ENCODE measurements around the gene GPRIN2.
"Not testable (repeated sequence)": the region's sequence is repeated elsewhere in the genome, so short reads cannot be mapped to it uniquely, and the experiment has no call there.

The GPRIN2 gene

DNA sequence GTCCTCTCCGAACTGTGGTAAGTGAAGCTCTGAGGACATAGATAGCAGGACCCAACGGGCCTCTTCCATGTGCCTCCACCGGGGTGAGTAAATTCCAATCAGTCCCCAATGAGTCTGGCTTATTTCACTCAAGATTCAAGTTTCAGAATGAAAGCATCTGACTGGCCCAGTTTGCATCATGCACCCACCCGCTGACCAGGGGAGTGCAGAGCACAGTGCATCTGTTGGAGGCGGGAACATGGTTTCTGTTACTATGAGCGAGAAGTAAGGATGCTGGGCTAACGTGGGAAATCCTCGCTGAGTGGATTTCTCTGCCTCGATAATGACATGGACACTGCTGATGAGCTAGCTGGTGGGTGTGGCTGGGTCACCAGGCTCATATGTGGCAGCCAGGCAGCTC is 10.7 kb upstream of the GPRIN2 start:
- not testable (repeated sequence) for DNase-seq (ENCODE audit: low read depth in 3 of 3)

DNA sequence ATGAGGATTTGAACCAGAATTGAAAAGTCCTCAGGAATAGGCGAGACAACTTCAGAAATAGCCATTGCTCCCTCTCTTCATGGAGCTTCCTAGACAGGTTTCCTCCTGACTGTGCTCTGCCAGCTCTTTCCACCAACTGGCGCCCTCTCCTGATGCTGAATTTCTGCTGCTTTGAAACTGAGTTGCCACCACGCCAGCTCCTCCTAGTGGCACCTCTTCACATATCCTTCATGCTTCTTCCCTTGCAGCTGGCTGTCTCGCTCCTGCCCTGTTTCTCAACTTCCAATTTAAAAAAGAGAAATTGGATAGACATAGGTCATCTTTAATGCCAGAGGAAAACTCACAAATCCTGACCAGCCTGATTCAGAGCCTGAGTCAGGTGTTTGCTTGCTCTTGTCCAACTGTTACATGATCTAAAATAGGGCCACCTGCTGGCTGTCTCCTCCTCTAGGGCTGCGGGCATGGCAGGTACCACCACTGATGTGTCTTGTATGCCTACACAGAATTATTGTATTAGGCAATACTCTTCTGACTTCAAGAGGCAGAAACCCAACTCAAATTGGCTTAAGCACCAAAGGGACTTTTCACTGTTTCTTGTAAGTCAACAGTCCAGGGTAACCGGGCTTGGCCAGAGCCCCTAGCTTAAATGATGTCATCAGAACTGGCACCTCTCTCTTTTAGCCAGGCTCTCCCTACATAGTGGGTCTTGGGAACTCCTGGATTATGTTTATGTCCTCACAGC is 9.3 kb upstream of the GPRIN2 start:
- DNase-seq (ENCODE audit: low read depth in 3 of 3), result not testable (repeated sequence)

DNA sequence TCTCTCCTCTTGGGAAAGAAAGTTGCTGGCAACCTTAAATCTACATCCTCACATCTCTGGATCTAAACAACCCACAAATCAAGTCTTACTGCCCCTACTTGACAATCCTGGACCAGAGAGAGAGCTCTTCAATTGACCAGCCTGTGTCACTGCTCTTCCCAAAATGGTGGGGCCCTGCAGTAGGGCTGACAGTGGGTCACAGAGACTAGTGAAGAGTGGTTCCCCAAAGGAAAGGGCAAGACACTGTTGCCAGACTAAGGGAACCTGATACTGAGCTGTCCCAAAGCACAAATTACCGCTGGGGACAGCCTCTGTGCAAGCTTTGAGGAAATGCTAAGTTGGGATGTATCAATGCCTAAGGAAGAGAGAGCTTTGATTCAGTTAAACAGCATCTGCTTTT is 4.5 kb upstream of the GPRIN2 start:
- no peak for DNase-seq (ENCODE audit: low read depth in 3 of 3)

DNA sequence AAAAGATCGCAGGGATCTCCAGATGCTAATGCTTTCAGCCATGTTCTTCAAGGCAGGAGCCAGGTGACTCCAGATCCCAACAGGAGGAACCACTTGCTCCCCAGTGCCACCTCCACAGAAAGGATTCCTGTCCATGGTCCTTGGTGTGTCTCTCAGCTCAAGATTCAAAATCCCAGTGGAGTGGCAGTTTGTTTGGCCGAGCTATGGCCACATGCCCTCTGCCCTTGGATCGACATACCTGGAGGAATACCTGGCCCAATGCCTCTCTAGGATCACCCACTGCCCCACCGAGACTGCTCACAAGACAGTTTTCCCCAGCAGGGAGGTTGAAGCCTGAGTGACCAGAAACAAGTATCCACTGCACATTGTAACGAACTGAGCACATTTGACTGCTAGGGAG is 3.9 kb upstream of the GPRIN2 start:
- no peak for DNase-seq (ENCODE audit: low read depth in 3 of 3)

DNA sequence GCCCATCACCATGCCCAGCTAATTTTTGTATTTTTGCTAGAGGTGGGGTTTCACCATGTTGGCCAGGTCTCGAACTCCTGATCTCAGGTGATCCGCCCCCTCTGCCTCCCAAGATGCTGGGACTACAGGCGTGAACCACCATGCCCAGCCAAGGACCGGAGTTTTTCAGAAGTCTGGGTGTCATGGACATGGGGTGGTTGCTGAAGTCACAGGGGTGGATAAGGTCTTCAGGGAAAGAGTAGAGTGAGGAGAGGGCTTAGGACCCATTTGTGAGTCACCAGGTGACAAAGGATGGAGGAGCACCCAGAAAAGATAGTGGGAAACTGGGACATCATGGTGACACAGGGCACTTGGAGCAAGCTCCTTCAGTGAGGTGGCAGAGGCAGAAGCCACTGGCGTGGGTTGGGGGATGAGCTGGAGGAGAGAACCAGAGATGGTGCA is 2.8 kb upstream of the GPRIN2 start:
- DNase-seq (ENCODE audit: low read depth in 3 of 3), result no peak

DNA sequence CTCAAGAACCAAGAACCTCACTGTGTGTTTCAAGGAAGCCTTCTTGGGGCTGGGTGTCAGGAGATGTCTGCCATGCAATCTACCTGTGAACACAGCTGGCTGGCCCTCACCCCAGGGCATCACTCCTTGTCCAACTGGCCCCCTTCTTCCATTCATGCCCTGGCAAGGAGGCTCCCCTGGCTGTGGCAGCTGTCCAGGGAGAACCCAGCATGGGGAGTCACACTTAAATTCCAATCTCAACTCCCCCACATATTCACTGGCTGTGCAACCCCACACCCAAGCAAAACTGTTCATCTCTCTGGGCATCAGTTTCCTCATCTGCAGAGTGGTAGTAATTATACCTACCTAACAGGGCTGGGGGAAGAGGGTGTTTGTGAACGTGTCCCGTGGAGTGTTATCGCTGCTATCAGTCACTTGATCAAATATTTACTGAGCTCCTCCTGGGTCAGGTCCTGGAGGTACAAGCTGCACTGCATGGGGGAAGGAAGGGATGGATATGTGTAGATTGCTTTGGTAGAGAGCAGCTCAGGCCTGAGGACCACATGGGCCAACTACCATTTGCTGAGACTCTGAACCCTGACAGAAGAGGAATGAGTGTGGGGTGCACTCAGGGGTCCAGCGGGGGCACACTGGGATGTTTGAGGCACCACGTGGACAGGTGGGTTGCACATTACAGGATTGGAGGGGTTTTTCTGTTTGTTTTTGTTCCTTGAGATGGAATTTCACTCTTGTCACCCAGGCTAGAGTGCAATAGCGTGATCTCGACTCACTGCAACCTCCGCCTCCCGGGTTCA is 2.1 kb upstream of the GPRIN2 start:
- no peak for DNase-seq (ENCODE audit: low read depth in 3 of 3)

DNA sequence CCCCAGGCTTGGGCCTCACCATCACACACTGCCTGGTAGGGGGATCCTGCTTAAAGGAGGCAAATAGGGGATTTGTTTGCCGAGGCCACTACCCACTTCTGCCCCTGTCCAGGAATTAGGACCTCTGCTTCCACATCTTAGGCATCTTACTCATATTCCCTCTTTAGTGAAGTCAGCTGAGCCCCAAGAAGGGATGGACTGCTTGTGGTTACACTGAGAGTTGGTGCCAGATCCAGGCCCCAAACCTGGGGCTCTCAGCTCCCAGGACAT is 1.6 kb upstream of the GPRIN2 start:
- no peak for DNase-seq (ENCODE audit: low read depth in 3 of 3)

DNA sequence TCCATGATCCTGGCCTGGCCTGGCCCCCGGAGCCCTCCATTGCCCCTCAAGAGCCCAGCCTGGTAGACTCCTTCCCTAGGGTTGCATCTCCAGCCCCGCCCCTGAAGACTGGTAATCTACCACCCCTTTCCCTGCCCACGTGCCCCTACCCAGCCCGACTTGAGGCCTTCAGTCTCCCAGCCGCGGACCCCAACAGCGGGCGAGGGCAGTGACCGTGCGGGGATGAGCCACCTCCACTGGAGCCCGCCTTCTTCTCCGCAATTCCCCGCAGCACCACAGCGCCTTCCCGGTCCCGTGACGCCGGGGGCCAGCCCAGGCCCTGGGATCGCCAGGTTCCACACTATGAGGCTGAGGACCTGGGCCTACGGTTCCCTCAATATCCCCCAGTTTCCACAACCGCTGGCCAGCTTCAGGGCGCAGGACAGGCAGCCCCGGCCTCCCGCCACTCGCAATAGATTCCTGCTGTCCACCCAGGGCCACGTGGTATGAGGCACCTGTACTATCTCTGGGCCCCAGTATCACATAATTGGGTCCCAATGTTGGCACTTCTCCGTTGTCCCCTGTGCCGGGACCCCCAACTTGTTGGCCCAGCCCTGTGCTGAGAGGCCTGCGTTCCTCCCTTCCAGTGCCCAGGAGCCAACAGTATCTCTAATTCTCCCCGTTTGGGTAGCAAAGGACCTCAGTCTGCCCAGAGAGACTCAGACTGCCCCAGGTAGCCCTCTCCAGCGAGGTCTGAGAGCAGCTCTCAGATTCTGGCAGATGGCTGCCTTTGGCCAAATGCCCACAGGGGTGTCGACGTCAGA is 1.1 kb upstream of the GPRIN2 start:
- no peak for DNase-seq (ENCODE audit: low read depth in 3 of 3)

DNA sequence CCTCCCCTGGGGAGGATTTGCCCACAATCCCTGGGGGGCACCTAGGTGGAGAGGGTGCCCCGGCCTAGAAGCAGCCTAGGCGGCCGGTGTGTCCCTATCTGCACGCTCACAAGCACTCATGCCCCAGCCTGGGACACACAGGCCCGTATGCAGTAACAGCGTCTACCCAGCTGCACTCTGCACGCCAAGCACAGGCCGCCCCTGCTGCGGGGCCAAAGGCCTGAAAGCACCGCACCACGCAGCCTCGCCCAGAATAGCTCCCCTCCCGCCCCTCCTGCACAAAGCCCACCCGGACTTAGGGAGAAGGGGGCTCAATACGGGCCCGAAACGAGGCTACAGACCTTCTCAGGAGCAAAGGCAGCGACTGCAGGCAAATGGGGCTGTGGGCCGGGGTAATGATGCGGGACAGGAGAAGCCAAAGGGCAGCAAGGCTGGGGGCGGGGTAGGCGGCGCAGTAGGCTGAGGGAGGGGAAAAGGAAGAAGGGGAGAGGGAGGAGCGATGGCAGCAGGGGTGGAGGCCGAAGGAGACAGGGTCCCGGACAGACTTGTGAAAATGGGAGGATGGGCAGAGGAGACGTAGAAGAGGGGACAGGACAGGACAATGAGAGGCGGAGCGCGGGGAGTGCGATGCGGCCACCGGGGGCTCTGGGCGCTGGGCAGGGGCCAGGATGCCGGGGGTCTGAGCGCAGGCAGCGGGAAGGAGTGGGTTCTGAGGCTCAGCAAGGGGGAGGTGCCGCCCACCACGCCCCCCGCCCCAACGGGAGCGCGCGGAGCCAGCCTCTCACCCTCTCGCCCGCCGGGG is 544 bp downstream of the GPRIN2 start:
- no peak for DNase-seq (ENCODE audit: low read depth in 3 of 3)

DNA sequence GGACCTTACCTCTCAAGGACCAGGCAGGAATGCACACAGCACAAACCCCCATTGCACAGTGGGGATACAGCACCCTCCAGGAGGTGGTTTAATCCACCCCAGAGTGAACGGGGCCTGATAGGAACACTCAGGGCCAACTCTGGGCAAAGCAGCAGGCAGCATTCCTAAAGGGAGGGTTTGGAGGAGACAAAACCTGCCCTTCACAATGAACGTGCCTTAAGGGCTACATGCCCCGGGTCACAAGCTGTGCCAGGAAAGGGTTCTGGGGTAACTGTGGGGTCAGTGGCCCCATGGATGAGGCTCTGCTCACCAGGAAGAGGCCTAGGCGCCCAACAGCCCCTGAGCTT is 1.1 kb downstream of the GPRIN2 start:
- no peak for DNase-seq (ENCODE audit: low read depth in 3 of 3)

DNA sequence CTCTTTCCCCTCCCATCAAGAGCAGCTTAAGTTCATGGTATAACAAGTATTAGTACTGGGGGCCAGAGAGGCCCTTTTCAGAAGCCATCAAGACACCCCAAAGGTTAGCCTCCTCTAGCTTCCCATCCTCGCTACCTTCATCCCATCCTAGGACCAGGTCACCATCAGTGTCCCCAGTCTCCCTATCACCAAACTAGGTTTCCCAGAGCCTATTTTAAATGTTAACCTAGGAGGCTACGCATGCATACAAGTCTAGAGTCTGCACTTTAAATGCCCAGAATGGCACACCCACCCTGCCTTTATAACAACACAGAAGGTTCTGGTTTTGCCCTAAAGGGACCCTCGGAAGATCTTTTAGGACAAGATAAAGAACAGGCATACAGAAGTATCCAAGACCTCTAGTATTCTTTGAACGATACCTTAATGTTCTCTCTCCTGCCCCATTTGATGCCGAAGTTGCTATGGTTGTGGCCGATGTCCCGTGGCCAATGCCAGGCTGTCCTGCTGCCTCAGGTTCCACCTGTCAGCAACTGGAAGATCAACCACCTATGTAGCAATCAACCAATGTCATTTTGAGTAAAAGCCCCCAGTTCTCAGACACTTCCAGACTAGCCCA is 2.2 kb downstream of the GPRIN2 start:
- DNase-seq (ENCODE audit: low read depth in 3 of 3), result no peak

DNA sequence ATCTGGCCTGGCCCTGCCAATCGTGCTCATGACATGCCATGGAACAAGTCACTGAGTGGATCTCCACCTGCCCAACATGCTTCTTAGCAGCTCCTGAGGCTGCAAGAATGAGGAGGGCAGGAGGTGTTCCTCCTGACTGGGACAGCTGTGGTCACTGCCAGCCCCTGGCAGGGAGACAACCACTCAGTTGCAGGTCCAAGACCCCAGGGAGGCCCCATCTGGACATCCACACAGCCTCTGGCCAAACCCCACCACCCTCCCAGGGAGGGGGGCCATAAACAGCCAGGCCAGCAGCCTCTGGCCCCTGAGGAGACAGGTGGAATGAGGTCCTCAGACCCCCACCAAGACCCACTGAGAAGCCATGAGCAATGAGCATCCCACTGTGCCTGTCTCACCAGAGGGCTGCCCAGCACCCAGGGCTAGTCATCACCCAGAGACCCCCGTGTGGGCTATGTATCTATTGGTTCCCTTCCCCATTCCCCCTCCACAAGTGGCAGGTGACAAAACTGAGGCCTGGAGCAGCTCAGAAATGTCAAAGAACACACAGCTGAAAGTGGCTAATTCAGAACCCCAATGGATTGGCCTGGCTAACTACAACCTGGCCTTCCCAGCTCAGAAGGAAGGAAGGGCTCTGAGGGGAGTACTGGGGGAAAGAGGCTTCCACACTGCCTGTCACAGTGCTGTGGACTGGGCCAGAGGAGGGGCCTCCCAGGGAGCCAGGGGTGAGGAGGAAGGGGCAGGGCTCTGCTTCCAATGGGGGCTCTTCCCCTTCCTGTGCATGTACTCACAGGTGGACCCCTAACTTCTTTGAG is 3.0 kb downstream of the GPRIN2 start:
- no peak for DNase-seq (ENCODE audit: low read depth in 3 of 3)

DNA sequence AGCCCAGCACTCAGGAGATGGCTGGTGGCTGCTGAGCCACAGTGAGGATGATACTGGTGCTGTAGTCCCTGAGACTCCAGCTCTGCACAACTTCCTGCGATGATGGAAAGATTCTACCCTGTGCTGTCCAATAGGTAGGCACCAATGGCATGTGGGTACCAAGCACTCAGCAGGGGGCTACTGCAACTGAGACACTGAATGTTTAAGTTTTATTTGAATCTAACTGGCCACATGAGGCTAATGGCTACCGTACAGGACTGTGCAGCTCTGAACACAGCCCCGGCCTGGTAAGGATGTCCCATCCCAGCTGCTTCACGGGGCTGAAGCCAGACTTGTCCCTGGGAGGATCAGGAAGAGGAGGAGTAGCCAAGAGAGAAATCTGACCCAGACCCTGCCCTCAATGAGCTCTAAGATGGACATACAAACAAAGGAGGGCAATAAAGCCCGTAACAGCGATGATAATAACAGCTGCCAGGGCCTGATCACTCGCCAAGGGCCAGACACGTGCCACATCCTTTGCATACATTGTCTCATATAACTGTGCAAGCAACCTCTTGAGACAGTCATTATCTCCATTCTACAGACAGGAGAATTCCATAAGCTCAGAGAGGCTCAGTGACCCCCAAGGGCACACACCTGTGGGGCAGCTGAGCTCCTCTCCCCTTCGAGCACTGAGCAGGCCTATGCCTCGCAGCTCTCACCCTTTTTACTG is 3.8 kb downstream of the GPRIN2 start:
- DNase-seq (ENCODE audit: low read depth in 3 of 3), result no peak

DNA sequence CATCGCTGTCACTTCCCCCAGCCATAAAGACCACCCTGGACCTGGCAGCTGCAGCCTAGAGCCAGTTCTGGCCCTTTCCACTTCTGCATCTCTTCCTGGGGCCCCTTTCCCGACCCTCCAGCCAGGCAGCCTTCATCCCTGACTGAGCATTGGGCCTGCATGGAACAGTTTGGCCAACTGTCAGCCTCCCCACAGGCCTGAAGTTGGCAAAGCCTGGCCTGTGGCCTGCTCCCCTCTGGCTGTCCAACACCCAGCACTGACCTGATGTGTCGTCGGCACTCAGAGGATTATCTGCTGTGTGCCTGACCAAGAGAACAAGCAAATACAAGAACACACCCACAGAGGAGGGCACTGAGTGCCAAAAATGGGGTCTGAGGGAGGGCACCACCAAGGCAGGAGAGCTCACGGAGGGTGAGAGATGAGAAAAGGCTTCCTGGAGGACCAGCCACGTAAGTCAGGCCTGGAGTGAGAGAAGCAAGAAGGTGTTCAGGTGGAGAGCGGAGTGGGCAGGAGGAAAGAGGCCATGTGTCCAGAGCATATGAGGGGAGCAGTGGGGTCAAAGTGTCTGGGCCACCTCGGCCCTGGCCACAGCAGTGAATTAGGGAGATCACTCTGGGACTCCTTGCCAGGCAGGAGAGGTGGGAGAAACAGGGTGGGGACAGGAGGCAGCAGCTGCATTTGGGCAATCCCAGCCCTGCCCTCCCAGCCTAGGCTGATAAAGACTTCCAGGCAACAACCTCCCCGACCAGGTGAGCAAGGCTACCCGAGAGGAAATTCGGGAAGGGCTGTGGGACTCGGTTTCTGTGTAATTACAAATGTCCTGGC is 4.5 kb downstream of the GPRIN2 start:
- DNase-seq (ENCODE audit: low read depth in 3 of 3), result no peak

DNA sequence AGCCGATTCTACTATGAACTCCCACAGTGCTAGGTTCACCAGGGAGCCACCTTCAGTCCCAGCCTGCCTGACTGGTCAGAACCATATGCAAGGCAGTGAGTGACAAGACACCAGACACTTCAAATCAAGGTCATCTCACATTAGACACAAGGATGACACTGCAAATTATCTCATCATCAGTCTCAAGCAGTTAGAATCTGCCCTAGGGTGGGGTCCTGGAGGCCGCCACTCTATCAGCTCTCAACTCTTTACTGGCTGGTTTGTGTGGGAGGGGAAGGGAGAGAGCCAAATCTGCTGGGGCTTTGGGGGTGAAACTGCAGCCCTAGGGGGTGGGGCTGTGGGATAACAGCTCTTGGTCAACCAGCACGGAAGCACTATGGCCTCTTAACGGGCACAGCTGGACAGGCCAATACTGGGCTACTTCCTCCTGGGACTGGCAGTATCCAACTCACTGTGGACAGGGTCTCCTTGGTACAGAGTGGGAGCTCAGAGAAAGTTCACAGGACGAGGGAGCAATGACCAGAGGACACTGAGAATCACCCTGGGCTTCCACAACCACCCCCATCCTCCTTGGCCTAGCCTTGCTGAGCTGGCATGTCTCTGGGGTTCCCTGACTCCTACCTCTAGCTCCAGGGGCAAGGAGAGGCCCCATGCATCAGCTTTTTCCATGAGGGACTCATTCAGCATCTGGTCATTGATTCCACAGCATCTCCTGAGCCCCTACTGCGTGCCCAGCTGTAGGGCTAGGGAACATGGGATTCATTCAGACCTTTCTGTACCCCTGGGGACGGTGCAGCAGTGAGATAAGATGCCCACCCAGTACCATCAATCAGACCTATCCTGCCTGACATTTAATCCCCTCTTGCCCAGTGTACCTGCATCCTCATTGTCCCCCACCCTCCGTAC is 5.4 kb downstream of the GPRIN2 start:
- no peak for DNase-seq (ENCODE audit: low read depth in 3 of 3)

DNA sequence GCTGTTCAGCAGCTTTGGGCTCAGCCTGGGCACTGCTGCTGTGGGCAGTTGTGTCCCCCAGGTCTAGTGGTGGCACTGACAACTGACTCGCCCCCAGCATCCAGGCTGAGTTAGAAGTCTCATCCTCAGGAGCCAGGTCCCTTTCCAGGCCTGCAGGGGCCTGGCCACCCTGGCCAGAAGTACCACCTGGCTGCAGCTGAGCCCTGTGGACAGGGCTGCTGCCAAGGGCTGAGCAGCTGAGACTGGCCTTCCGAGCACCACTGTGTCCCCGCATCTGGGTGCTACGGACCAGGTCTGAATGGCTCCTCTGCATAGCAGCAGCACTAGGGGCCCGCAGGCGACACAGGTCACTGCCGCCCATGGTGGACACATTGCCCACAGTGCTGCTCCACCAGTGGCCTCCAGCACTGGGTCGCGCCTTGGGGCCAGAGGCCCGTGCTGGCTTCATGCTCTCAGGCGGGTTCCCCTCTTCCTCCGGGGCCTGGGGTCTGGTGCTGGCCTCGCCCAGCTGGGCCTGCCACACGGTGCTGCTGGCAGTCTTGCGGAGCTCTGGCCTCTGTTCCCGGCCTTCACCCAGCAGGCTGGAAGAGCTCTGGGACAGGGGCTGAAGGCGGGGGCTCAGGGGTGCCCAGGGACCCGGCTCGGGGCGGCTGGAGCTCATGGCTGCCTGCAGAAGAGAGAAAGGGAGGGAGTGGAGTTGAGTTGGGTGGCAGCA is 6.2 kb downstream of the GPRIN2 start:
- DNase-seq (ENCODE audit: low read depth in 3 of 3), result no peak
